Measurements from ENCODE around the gene CDKAL1.
A peak's percentile ranks its signal among the peaks of the same experiment; 100 is the strongest.

CDKAL1 gene

DNA sequence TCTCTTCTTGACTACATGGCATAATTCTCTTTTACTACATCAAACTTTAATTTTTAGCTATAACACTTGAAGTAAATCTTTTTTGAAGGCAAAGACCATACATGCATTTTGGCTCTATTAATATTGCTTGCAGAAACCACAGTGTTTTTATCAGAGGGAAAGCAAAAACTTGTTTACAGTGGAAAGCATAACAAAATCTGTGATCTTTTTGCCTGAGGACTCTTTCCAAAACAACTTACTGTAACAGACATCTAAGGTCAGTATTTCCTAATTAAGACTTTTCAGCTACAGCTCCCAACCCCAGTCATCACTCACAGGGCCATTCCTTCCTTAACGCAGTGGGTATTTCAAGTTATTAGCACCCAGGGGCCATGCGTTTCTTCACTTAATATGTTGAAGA lies 274.7 kb downstream of the CDKAL1 start:
- peak; percentile 35 for DNase-seq (ENCODE audit: low read depth)
- TF ChIP-seq, protein P1, sequence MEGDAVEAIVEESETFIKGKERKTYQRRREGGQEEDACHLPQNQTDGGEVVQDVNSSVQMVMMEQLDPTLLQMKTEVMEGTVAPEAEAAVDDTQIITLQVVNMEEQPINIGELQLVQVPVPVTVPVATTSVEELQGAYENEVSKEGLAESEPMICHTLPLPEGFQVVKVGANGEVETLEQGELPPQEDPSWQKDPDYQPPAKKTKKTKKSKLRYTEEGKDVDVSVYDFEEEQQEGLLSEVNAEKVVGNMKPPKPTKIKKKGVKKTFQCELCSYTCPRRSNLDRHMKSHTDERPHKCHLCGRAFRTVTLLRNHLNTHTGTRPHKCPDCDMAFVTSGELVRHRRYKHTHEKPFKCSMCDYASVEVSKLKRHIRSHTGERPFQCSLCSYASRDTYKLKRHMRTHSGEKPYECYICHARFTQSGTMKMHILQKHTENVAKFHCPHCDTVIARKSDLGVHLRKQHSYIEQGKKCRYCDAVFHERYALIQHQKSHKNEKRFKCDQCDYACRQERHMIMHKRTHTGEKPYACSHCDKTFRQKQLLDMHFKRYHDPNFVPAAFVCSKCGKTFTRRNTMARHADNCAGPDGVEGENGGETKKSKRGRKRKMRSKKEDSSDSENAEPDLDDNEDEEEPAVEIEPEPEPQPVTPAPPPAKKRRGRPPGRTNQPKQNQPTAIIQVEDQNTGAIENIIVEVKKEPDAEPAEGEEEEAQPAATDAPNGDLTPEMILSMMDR (conservative IDR thresholded peaks at IDR 0.05; ENCODE audit: low read depth, low read length): no peak
- no peak overlapping the region for H3K4me3 ChIP-seq (ENCODE audit: low read depth, low read length)

DNA sequence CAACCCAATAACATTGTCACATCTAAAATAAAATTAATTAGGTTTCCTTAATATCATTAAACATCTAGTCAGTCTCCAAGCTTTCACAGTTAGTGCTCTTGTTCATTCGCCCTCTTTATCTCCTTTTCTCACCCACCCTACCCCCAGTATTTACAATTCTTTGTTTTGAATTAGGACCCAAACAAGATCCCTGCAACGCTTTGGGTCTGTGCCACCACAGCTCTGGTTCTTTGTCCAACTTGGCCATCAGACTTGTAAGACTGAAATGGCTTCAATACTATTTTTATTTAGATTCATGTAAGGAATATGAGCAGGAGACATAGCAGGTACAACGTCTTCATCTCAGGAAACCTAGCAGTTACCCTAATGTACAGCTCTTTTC lies 276.5 kb downstream of the CDKAL1 start:
- TF ChIP-seq, protein P1 (conservative IDR thresholded peaks at IDR 0.05; ENCODE audit: low read depth, low read length): no peak
- DNase-seq (ENCODE audit: low read depth): no peak

DNA sequence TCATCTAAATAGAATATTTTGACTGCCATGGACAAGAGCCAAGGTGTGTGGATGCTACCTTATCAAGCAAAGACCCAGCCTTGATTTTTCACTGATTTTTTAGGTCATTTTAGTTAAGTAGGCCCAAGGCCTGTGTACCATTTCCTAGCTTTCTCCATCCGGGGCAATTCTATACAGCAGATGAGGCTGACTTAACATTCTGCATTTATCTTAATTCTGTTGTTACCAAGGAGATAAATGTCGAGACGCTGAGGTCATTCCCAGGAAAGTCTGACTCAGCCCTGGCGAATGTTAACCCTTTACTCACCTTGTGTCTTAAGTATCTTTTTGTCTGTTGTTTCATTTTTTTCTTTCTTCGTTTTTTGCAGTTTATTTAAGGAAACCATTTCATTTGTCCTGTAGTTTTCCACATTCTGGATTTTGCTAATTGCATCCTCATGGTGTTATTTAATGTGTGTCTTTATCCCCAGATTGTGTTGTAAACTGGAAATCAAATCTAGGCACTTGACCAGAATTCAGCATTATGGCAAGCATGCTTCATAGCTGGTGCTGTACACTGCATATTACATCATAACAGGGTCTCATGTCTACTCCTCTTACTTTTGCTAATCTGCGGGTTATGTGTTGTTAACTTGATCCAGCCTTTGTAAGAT lies 277.0 kb downstream of the CDKAL1 start:
- DNase-seq (ENCODE audit: low read depth): peak; percentile 99
- TF ChIP-seq, protein P1 (conservative IDR thresholded peaks at IDR 0.05; ENCODE audit: low read depth, low read length): no peak
- no peak overlapping the region for H3K4me3 ChIP-seq (ENCODE audit: low read depth, low read length)

More for the DNA sequence above, 276.5 kb downstream of the CDKAL1 start:
- H3K4me3 ChIP-seq (ENCODE audit: low read depth, low read length): no peak overlapping the region

DNA sequence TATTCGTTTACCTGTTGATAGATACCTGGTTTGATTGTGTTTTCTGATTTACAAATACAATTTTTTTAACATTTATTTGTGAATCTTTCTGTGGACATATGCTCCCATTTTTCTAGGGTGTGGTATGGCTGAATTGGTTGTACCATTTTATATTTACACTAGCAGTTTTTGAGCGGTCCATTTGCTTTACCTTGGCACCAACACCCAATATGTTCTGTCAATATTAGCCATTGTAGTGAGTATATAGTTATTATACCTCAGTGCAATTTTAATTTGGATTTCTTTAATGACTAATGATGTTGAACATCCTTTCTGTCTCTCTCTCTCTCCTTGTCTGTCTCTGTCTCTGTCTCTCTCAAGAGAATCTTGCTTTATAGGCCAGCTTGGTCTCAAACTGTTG lies 278.5 kb downstream of the CDKAL1 start:
- TF ChIP-seq, protein P1 (conservative IDR thresholded peaks at IDR 0.05; ENCODE audit: low read depth, low read length): no peak
- H3K4me3 ChIP-seq (ENCODE audit: low read depth, low read length): no peak overlapping the region
- DNase-seq (ENCODE audit: low read depth): no peak

DNA sequence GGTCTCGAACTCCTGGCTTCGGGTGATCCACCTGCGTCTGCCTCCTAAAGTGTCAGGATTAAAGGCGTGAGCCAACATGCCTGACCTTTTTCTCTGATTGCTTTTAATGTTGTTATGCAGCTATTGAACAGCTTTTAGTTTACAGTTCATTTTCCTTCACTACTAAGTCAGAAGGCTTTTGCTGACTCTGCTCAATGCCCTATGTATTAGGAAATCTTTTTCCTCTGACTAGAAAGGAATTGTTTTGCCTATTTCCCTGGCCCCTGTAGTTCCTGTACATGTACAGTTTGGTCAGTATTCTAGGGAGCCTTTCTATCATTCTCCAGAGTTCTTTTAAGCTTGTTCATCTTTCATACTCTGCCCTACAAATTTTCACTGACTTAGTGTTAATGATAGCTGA lies 280.2 kb downstream of the CDKAL1 start:
- TF ChIP-seq, protein P1 (conservative IDR thresholded peaks at IDR 0.05; ENCODE audit: low read depth, low read length): no peak
- no peak overlapping the region for H3K4me3 ChIP-seq (ENCODE audit: low read depth, low read length)
- peak; percentile 65 for DNase-seq (ENCODE audit: low read depth)

DNA sequence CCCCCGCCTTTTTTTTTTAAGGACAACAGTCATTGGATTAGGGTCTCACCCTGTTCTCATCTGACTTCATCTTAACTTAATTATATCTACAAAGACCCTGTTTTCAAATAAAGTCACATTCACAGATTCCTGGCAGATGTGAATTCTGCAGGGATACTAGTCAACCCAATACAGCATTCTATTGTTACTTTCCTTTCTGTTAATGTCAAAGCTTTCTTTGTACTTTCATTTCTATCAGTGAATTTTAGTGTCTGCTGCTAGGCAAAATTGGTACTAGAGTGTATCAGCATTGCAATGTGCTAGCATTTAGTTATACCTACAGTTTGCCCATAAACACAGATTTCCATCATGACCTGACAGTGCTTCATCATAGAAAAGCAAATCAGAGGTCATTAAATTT lies 281.9 kb downstream of the CDKAL1 start:
- TF ChIP-seq, protein P1 (conservative IDR thresholded peaks at IDR 0.05; ENCODE audit: low read depth, low read length): no peak
- no peak for DNase-seq (ENCODE audit: low read depth)
- H3K4me3 ChIP-seq (ENCODE audit: low read depth, low read length): no peak overlapping the region

DNA sequence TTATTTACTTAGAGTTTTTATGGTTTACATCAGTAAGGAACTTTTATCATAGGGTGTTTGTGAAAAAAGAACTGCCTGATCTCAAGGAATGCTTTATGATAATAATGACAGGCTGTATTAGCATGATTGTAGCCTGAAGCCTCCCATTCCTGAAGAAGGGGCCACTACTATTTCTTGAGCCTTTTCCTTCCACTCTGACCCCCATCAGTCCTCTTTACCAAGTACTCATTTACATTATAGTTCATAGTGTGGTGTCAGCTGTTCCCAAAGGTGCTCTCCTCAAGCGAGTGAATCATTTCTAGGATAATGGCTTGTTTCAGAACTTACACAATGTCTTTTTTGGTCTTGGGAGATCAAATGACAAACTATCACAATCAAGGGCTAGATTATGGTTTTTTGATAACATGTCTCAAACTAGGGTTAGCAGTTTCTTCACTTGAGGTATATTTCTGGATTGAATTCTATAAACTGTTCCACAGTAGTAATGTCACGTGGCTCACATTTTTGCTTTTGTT lies 283.6 kb downstream of the CDKAL1 start:
- no peak for DNase-seq (ENCODE audit: low read depth)
- TF ChIP-seq, protein P1 (conservative IDR thresholded peaks at IDR 0.05; ENCODE audit: low read depth, low read length): no peak
- H3K4me3 ChIP-seq (ENCODE audit: low read depth, low read length): no peak overlapping the region

Data from choroid plexus epithelial cell (primary cell).